Trophoblast cell (in vitro differentiated cells and primary cell): ENCODE measurements around the gene CENPP.

ENCODE experiments used
- DNase-seq, 2 donors: peaks; one replicate each; pipeline ENCODE4 v3.0.0-alpha.2; 2016
- H2AFZ ChIP-seq: 2 replicates; pipeline ENCODE4 v1.6.1; 2013; ENCODE audit warnings: low read length, moderate library complexity, mild to moderate bottlenecking; ENCODE audit not compliant: insufficient read depth, poor library complexity
- H2AK5ac ChIP-seq: 2 replicates; pipeline ENCODE4 v1.6.1; 2013; ENCODE audit warnings: mild to moderate bottlenecking, low read length
- H2BK120ac ChIP-seq: 2 replicates; pipeline ENCODE4 v1.6.1; 2013; ENCODE audit warnings: low read length, mild to moderate bottlenecking, moderate library complexity; ENCODE audit not compliant: insufficient read depth, poor library complexity
- H2BK12ac ChIP-seq: 2 replicates; pipeline ENCODE4 v1.6.1; 2013; ENCODE audit warnings: mild to moderate bottlenecking, low read length, moderate library complexity
- H2BK5ac ChIP-seq: 2 replicates; pipeline ENCODE4 v1.6.1; 2013; ENCODE audit warnings: low read length, low read depth, moderate library complexity, mild to moderate bottlenecking; ENCODE audit not compliant: poor library complexity
- H3K14ac ChIP-seq: 2 replicates; pipeline ENCODE4 v1.6.1; 2013; ENCODE audit warnings: mild to moderate bottlenecking, low read length
- H3K18ac ChIP-seq: 2 replicates; pipeline ENCODE4 v1.6.1; 2013; ENCODE audit warnings: mild to moderate bottlenecking, low read length
- H3K23ac ChIP-seq: 2 replicates; pipeline ENCODE4 v1.6.1; 2013; ENCODE audit warnings: low read length
- H3K27ac ChIP-seq: 2 replicates; pipeline ENCODE4 v1.5.1; 2013; ENCODE audit warnings: low read depth, mild to moderate bottlenecking, inconsistent platforms, low read length, moderate library complexity
- H3K27me3 ChIP-seq: 2 replicates; pipeline ENCODE4 v1.6.1; 2013; ENCODE audit warnings: inconsistent platforms, mild to moderate bottlenecking, low read length, moderate library complexity; ENCODE audit not compliant: insufficient read depth
- H3K36me3 ChIP-seq, 2 experiments: 1 replicate in 1 of 2; 2 replicates in 1 of 2; pipeline ENCODE4 v1.6.1; 2013; ENCODE audit warnings: low read length in 2 of 2, mild to moderate bottlenecking in 2 of 2, moderate library complexity in 1 of 2; ENCODE audit not compliant: insufficient read depth in 2 of 2, control insufficient read depth in 1 of 2
- H3K4ac ChIP-seq: 2 replicates; pipeline ENCODE4 v1.6.1; 2013; ENCODE audit warnings: low read depth, mild to moderate bottlenecking, low read length, moderate library complexity
- H3K4me1 ChIP-seq, 2 experiments: 1 replicate in 1 of 2; 2 replicates in 1 of 2; pipeline ENCODE4 v1.6.1; 2013; ENCODE audit warnings: low read length in 2 of 2, mild to moderate bottlenecking in 2 of 2, moderate library complexity in 1 of 2; ENCODE audit not compliant: insufficient read depth in 2 of 2, control insufficient read depth in 1 of 2
- H3K4me2 ChIP-seq: 2 replicates; pipeline ENCODE4 v1.6.1; 2013; ENCODE audit warnings: inconsistent platforms, mild to moderate bottlenecking, low read length, moderate library complexity
- H3K4me3 ChIP-seq: 2 replicates; pipeline ENCODE4 v1.5.1; 2013; ENCODE audit warnings: mild to moderate bottlenecking, low read depth, low read length, inconsistent platforms
- H3K79me1 ChIP-seq: one replicate; pipeline ENCODE4 v1.6.1; 2013; ENCODE audit warnings: low read length
- H3K79me2 ChIP-seq: 2 replicates; pipeline ENCODE4 v1.6.1; 2013; ENCODE audit warnings: low read length, mild to moderate bottlenecking; ENCODE audit not compliant: control insufficient read depth, insufficient read depth, poor library complexity
- H3K9ac ChIP-seq: 2 replicates; pipeline ENCODE4 v1.6.1; 2013; ENCODE audit warnings: mild to moderate bottlenecking, low read length
- H3K9me3 ChIP-seq: 2 replicates; pipeline ENCODE4 v1.6.1; 2013; ENCODE audit warnings: low read depth, mild to moderate bottlenecking, control low read depth, inconsistent platforms, low read length; ENCODE audit not compliant: insufficient read depth
- H4K12ac ChIP-seq: 2 replicates; pipeline ENCODE4 v1.6.1; 2013; ENCODE audit warnings: low read depth, mild to moderate bottlenecking, low read length, moderate library complexity
- H4K8ac ChIP-seq: 2 replicates; pipeline ENCODE4 v1.6.1; 2013; ENCODE audit warnings: low read depth, mild to moderate bottlenecking, low read length, moderate library complexity
- H4K91ac ChIP-seq: one replicate; pipeline ENCODE4 v1.6.1; 2013; ENCODE audit warnings: low read depth, mild to moderate bottlenecking, low read length, moderate library complexity
- WGBS: extraction: QIAGEN DNeasy Blood & Tissue Kit; methylation state at CpG from one replicate; pipeline ENCODE4 v1.1.7; 2013; ENCODE audit warnings: missing lambda C conversion rate; ENCODE audit not compliant: insufficient read length, insufficient coverage; ENCODE audit errors: extremely low coverage; 5-methylcytosine and 5-hydroxymethylcytosine counted together

Gene CENPP

DNA sequence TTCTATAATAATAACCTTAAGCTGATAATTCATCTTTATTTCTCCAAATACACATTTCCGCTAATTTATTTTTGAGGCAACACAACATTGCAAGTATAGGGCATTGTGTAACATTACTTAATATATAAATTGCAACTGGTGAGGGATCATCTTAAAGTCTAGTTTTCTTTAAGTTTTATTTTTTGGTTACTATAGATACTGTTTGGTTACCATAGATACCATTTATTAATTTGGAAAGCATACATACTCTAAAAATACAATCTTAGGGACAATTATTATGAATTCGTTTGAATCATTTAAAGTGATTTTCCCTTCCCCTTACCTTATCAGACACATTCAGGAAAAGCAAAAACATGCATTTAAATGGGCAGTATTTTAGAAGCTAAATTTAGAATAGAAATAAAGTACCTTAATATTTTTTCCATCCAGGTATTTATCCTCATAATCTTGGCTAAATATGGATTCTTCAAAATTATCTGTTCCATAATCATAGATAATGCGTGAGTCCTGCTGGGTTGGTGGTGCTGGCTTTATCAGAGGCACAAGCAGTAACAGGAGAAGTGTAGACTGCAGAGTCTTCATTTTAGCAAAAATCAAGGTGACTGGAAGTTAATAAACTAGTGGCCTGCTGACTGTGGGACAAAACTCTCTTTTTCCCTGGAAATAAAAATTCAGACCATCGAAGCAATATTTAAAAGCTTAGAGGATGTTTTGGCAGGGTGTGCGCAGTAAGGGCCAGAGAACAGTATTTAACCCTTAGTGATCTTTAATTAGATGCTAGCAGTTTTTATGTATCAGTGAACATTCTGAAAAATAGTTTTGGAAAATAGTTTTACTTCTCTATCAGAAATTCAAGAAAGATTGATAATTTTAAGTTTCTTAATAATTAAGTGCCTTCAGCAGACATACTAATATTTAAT lies 77.3 kb downstream of the CENPP start:
- no CpG with 5 or more reads among the region's 5 CpGs for WGBS
- Histone ChIP-seq H3K4me2 (no peak overlapping the region), H4K91ac (no peak overlapping the region), H3K9me3 (no peaks in the 10 kb centered on the region), H3K27ac (no peak overlapping the region), H3K23ac (no peak overlapping the region), H4K12ac (no peak overlapping the region), H3K4me1 (no peaks in the 10 kb centered on the region), H4K8ac (no peak overlapping the region), H3K18ac (no peak overlapping the region), H2AFZ (no peak overlapping the region), H3K4ac (no peak overlapping the region), H3K9ac (no peak overlapping the region), H3K14ac (no peak overlapping the region), H3K4me3 (no peak overlapping the region), H3K36me3 (no peaks in the 10 kb centered on the region), H2BK12ac (no peak overlapping the region), H2AK5ac (no peak overlapping the region), H3K79me1 (no peaks in the 10 kb centered on the region), H3K27me3 (no peaks in the 10 kb centered on the region), H2BK5ac (no peak overlapping the region), H2BK120ac (no peak overlapping the region), H3K79me2 (no peaks in the 10 kb centered on the region)
- no peak for DNase-seq

DNA sequence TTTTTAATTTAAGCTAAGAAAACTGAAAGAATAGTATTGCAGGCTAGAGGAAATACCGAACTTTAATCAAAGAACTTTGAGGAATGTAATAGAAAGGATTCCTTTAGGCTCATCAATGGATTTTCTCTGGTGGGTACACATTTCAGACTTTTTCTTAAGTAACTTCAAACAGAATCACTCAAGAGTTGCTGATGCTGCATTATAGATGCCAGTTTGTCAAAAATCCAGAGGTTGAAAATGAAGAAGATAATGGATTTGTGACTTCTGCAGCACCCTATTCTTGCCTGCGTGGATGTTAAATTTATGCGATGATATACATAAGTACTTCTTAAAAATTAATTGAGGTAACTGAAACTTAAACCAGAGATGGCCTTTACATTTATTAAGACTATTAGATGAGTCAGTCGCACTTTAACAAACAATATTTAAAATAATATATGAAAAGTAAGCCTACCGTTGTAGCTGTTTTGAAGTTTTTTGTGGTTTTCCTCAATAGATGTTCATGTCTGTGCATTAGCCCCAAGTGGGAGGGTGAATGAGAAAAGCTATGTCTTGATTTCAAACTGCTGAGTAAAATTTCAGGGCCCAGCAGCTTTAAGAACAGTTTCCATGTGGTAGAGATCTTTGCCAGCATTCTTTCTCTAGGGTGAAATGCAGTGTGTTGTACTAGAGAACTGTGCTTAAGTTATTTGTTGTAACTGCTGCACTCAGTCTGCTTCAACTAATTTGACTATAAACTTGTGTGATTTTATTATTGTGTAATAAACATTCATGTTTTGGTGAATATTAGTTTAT lies 78.5 kb downstream of the CENPP start, which contains the start of gene OGN:
Gene OGN (minus strand): TSS at position 537 of the 795 bp plus-strand sequence. CDS start 1,171 bp downstream, outside the sequence.
- Histone ChIP-seq H3K79me2 (no peaks in the 10 kb centered on the region), H3K4me3 (no peak within 1 kb of the TSS), H3K27me3 (no peaks in the 10 kb centered on the region), H3K18ac (no peak within 1 kb of the TSS), H4K8ac (no peak within 1 kb of the TSS), H3K4me2 (no peak within 1 kb of the TSS), H2AK5ac (no peak within 1 kb of the TSS), H4K12ac (no peak within 1 kb of the TSS), H3K14ac (no peak within 1 kb of the TSS), H3K4ac (no peak within 1 kb of the TSS), H2AFZ (no peak within 1 kb of the TSS), H3K79me1 (no peaks in the 10 kb centered on the region), H2BK5ac (no peak within 1 kb of the TSS), H3K9ac (no peak within 1 kb of the TSS), H3K9me3 (no peaks in the 10 kb centered on the region), H3K27ac (no peak within 1 kb of the TSS), H2BK12ac (no peak within 1 kb of the TSS), H3K4me1 (no peaks in the 10 kb centered on the region), H3K23ac (no peak within 1 kb of the TSS), H3K36me3 (no peaks in the 10 kb centered on the region), H2BK120ac (no peak within 1 kb of the TSS), H4K91ac (no peak within 1 kb of the TSS)
- DNase-seq, result no peak
- no CpG with 5 or more reads among the region's 5 CpGs for WGBS

DNA sequence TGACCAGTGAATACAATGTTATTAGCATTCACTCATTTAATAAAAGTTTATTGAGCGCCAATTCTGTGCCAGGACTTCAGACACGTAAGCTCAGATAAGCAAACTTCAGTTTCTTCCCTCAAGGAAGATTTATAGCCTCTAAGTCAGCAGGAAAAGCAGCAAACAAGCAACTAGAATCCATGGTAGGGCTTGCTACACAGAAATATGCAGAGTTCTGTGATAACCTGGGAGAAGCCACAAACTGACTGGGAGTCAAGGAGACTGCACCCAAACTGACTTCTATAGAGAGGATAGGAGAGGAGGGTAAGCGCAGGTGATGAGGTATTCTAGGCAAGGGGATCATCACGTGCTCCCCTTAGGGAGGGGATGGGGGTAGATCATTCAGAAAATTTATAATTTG lies 80.1 kb downstream of the CENPP start:
- Histone ChIP-seq H2AFZ (no peak overlapping the region), H4K91ac (no peak overlapping the region), H2BK12ac (no peak overlapping the region), H3K14ac (no peak overlapping the region), H3K4me2 (no peak overlapping the region), H3K79me2 (no peaks in the 10 kb centered on the region), H3K9ac (no peak overlapping the region), H3K36me3 (no peaks in the 10 kb centered on the region), H2BK120ac (no peak overlapping the region), H2AK5ac (no peak overlapping the region), H3K9me3 (no peaks in the 10 kb centered on the region), H4K8ac (no peak overlapping the region), H3K79me1 (no peaks in the 10 kb centered on the region), H3K4me1 (no peaks in the 10 kb centered on the region), H3K4me3 (no peak overlapping the region), H3K4ac (no peak overlapping the region), H3K18ac (no peak overlapping the region), H3K27me3 (no peaks in the 10 kb centered on the region), H4K12ac (no peak overlapping the region), H3K23ac (no peak overlapping the region), H2BK5ac (no peak overlapping the region), H3K27ac (no peak overlapping the region)
- WGBS, result no CpG with 5 or more reads among the region's 4 CpGs
- DNase-seq, result no peak

DNA sequence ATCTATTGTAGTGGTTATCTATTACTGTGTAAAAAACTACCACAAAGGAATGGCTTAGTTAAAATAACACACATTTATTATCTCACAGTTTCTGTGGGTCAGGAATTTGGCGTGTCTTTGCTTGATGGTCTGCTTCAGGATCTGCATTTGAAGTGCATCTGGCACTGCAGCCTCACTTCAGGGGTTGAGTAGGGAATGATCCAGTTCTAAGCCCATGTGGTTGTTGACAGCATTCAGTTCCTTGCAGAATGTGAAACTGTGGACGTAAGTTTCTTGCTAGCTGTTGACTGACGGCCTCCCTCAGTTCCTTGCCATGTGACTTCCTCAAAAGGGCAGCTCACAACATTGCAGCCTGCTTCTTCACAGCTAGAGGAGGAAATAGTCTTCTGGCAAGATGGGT lies 80.7 kb downstream of the CENPP start:
- H3K4ac ChIP-seq, result no peak overlapping the region
- H3K79me1 ChIP-seq, result no peaks in the 10 kb centered on the region
- WGBS, result no CpG with 5 or more reads among the region's 3 CpGs
- no peak overlapping the region for H2BK12ac ChIP-seq
- H3K9me3 ChIP-seq, result no peaks in the 10 kb centered on the region
- no peaks in the 10 kb centered on the region for H3K27me3 ChIP-seq
- no peak overlapping the region for H2BK120ac ChIP-seq
- H3K23ac ChIP-seq, result no peak overlapping the region
- no peak overlapping the region for H4K91ac ChIP-seq
- no peaks in the 10 kb centered on the region for H3K4me1 ChIP-seq
- no peak overlapping the region for H3K27ac ChIP-seq
- no peak overlapping the region for H4K12ac ChIP-seq
- H3K79me2 ChIP-seq, result no peaks in the 10 kb centered on the region
- no peak overlapping the region for H3K18ac ChIP-seq
- no peaks in the 10 kb centered on the region for H3K36me3 ChIP-seq
- no peak overlapping the region for H2BK5ac ChIP-seq
- H3K9ac ChIP-seq, result no peak overlapping the region
- no peak overlapping the region for H3K4me3 ChIP-seq
- H3K14ac ChIP-seq, result no peak overlapping the region
- H3K4me2 ChIP-seq, result no peak overlapping the region
- H2AFZ ChIP-seq, result no peak overlapping the region
- H4K8ac ChIP-seq, result no peak overlapping the region
- no peak overlapping the region for H2AK5ac ChIP-seq
- no peak for DNase-seq
